HG02571 (cell line): ENCODE results near the gene HEYL.
"Not testable (repeated sequence)": the region's sequence is repeated elsewhere in the genome, so short reads cannot be mapped to it uniquely, and the experiment has no call there.

Source experiments
- ATAC-seq: cut with Tn5 transposase; IDR thresholded peaks from one replicate; pipeline ENCODE4 v1.9.1; 2021; ENCODE audit warnings: mild to moderate bottlenecking, moderate library complexity; ENCODE audit not compliant: unreplicated experiment

The HEYL gene

DNA sequence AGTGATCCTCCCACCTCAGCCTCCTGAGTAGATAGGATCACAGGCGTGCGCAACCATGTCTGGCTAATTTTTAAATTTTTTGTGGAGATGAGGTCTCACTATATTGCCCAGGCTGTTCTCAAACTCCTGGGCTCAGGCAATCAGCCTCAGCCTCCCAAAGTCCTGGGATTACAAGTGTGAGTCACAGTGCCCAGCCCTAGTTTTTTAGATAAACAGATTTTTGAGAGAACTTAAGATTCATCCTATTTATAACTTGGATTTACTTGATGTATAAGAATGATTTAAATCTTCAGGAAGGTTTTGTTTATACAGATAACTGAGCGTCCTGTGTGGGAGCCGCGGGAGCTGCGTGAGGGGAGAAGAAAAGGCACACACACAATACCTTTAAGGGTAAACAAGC, 26.2 kb downstream of the HEYL start:
- no peak for ATAC-seq

DNA sequence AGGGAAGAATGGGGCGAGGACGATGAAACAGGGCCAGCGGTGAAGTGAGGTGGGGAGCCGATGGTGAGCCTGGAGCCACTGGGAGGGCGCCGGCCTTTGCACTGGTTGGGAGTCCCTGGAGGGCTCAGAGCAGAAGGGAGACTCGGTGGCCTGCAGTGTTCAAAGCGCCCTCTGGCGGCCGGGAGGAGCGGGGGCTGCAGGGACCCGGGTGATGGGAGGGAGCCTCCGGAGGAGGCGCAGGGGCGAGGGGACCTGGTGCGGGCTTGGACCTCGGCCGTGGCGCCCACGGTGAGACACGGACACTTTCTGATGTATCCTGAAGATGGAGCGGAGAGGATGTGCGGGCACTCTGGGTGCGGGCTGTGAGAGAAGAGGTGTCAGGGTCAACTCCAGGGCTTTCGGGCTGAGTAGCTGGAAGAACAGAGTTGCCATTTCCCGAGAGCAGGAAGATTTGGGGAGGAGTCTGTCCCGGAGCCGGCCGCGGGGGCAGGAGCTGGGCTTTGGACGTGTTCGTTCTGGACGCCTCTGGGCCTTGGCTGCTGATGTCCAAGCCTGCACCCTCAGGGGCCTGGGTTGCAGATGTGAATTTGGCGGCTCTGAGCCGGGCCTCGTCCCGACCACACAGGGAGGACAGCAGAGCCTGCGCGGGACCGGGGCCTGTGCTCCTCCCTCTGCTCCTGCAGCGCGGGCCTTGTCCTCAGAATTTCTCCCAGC, 29.7 kb downstream of the HEYL start:
- no peak for ATAC-seq

DNA sequence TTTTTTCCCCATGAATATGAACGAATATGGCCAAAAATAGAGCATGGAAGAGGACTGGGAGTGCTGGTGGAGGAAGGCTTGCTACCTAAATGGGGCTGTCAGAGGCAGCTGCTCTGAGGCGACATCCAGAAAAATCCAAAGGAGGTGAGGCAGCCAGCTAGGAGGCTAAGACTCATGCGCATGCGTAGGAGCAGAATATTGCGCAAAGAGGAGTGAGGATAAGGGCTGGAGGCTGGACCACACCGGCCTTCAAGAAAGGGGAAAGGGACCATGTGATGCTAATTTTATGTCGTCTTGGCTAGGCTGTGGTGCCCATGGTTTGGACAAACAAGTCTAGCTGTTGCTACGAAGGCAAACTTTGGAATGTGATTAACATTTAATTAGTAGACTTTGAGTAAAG, 30.5 kb downstream of the HEYL start:
- no peak for ATAC-seq

DNA sequence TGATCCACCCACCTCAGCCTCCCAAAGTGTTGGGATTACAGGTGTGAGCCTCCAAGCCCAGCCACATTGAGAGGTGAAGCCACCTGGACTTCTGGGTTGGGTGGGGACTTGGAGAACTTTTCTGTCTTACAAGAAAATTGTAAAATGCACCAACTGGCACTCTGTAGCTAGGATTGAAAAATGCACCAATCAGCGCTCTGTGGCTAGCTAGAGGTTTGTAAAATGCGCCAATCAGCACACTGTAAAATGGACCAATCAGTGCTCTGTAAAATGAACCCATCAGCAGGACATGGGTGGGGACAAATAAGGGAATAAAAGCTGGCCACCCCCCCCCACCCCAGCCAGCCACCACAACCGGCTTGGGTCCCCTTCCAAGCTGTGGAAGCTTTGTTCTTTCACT, 35.8 kb downstream of the HEYL start:
- not testable (repeated sequence) for ATAC-seq

DNA sequence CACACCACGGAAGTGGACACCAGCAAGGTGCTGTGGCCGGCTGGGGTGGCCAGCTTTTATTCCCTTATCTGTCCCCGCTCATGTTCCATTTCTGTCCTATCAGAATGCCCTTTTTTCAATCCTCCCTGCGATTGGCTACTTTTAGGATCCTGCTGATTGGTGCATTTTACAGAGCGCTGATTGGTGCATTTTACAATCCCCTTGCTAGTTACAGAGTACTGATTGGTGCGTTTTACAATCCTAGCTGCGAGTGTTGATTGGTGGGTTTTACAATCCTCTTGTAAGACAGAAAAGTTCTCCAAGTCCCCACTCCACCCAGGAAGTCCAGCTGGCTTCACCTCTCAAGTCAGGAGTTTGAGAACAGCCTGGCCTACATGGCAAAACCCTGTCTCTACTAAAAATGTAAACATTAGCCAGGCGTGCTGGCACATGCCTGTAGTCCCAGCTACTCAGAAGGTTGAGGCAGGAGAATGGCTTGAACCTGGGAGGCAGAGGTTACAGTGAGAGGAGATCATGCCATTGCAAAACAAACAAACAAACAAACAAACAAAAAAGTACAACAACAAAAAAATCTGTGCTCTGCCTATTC, 37.7 kb downstream of the HEYL start:
- not testable (repeated sequence) for ATAC-seq

DNA sequence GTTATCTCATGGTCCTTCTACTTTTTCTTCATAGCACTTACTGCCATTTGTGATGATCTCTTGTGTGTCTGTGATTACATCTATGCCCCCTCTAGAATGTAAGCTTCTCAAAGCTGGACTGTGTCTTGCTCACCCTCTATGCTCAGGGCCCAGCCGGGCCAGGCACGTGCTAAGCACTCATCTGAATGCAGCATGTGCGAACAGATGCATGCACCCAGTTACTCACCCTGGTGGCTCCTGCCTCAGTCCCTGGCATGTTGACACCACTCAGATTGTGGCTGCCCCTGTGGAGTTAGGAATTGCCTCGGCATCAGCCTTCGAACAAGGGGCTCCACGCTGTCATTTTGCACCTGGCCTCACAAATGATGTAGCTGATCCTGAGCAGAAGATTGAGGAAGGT, 43.3 kb downstream of the HEYL start:
- no peak for ATAC-seq

DNA sequence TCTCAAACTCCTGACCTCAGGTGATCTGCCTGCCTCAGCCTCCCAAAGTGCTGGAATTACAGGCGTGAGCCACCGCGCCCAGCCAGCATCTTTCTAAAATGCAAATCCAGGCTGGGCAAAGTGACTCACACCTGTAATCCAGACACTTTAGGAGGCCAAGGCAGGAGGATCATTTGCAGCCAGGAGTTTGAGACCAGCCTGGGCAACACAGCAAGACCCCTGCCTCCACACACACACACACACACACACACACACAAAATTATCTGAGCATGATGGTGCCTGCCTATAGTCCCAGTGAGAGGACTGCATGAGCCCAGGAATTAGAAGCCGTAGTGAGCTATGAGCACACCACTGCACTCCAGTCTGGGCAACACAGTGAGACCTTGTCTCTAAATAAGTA, 46.1 kb downstream of the HEYL start:
- ATAC-seq: no peak

DNA sequence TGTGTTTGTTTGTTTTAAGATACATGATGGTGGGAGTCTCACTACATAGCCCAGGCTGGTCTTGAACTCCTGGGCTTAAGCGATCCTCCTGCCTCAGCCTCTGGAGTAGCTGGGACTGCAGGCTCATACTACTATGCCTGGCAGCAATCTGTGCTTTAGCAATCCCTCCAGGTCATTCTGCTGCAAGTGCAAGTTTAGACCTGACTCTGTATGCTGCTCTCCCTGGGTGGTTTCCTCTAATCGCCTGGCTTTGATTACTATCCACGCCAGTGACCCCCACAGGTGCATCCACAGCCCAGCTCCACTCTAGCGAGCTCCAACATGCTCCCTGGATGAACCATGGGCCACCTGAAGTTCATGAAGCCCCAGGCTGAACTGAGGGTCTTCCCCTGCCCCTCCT, 47.4 kb downstream of the HEYL start:
- ATAC-seq: no peak

DNA sequence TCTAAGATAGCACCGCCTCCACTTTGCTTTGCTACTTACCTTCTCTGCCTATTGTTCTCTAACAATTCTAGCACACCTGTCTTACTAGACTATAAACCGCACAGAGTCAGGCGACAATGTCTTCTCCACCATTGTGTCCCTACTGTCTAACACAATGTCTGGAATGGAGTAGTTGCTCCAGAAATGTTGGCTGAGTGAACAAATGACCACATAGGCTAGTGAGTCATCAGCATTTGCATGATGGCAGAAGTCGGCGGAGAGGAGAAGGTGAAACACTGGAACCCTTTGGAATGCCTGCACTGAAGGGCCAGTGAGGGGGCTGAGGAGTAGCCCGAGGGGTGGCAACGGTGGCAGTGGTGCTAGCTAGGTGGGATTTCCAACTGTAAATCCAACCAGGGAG, 48.9 kb downstream of the HEYL start:
- ATAC-seq: no peak

DNA sequence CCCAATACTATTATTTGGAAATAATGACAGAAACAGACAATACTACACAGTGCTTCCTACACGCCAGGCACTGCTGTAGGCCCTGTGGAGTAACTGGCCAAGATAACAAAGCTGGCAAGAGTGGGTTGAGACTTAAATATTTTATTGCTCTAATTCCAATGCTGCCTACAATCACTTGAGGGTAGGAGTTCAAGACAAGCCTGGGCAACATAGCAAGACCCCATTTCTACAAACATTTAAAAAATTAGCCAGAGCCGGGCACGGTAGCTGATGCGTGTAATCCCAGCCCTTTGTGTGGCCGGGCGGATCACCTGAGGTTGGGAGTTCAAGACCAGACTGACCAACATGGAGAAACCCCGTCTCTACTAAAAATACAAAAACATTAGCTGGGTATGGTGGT, 53.5 kb downstream of the HEYL start:
- no peak for ATAC-seq

DNA sequence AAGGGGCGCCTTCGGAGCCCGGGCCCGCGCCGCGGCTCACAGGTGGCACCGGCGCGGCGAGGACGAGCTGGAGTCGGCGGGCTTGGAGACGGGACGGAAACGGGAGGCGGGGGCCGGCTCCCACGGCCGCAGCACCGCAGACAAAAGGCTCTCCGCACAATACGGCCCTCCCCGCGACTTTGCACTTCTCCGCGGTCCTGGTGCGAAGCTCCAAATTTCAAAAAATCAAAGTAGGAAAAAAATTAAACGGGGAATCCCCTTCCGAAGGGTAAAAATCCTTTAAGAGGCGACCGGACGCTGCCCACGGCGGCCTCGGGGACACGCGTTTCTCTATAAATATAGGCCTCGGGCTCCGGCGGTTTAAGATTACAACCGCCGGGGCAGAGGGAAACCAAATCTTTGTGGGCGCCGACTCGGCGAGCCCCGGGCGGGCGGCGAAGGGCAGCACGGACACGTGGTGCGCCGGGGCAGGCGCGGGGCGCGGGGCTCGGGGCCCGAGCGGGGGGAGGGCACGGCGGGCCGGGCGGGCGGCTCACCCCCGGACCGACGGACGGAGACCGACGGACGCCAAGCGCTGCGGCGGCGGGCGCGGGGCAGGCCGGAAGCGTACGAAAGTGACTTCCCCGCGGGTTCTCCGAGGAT, 63.3 kb downstream of the HEYL start:
- peak; percentile 35 for ATAC-seq

DNA sequence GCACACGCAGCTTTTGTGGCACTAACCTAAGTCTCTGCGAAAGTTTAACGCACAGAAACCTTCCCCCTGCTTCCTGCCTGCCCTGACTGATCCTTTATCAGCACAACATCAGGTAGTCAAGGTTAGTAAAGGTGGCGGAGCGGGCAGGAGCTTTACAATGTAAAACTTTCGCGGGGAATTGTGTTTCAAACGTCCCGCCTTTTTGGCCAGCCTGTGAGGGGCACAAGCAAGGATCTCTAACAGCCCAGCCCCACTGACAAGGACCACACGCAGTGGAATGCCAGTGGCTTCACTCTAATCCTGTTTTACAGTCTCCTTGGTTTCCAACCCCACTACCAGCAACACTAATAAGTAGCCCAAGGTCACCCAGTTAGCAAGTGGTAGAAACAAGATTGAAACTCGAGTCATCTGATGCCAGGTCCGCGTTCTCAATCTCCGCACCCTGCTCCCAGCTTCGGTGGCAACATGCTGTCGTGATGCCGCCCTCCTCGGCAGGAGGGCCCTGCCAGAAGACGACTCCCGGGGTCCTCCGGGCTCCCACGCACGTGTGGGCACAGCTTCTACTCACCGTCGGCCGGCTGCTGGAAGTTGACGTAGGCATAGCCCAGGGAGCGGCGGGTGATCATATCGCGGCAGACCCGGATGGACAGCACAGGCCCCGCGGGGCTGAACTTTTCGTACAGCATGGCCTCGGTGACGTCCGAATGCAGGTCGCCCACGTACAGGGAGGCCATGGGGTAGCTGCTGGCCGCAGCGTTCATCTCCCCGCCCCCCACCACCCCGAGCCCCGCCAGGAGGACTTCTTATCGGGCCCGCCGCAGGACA, 64.0 kb downstream of the HEYL start:
- peak; percentile 24 for ATAC-seq

DNA sequence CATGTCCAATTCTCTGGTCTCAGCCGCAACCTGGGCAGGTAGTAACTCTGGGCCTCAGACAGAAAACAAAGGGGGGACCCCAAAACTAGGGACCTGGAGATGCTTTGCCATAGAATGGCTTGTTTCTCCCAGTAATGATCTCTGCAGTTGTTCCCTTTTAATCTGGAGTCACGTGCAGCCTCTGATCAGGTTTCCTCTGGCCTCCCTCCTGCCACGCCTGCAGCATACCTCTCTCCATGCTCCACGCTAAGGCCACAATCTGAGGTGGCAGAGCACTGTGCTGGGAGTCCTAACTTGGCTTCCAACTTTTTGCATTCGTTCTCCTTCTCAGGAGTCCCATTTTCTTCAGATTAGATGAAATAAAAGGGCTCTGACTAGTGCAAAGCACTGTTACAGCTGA, 64.8 kb downstream of the HEYL start:
- ATAC-seq: no peak
